GM21786 (cell line): ENCODE measurements around the gene PKNOX2.

ENCODE experiments used
- ATAC-seq: cut with Tn5 transposase; IDR thresholded peaks from one replicate; pipeline ENCODE4 v1.9.1; 2021; ENCODE audit not compliant: unreplicated experiment

Gene PKNOX2

DNA sequence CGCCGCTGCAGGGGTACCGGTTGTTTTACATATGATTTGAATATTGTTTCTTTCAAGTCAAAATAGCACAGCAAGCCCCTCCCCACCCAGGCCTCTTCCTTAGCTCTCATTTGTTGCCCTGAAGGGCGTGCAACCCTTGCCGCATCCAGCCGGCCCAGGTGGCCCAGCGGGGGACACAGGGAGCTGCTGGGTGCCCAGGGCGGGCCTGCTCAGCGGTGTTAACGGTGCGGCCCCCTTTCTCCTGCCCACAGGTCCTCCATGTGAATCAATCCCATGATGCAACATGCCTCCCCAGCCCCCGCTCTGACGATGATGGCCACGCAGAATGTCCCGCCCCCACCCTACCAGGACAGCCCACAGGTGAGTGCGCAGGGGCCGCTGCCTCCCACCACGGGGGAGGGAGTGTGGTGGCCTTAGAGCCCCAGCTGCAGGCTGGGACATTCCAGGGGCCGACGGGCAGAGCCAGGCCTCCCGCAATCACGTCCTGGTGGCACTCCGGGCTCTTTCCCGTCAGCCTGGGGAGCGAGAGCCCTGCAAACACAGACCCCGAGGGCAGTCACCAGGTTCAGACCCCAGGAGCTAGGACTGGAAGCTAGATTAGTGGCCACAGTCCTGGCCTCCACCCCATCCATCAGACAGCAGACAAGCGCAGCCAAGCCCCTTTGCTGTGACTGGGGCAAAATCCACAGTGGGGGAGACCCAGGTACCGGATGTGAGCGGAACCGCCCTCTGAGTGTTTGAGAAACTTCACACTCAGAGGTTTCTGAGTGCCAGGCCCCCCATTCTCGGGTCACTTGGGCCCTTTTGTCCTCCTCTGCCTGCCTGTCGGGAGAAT lies 186.7 kb downstream of the PKNOX2 start:
- no peak for ATAC-seq

DNA sequence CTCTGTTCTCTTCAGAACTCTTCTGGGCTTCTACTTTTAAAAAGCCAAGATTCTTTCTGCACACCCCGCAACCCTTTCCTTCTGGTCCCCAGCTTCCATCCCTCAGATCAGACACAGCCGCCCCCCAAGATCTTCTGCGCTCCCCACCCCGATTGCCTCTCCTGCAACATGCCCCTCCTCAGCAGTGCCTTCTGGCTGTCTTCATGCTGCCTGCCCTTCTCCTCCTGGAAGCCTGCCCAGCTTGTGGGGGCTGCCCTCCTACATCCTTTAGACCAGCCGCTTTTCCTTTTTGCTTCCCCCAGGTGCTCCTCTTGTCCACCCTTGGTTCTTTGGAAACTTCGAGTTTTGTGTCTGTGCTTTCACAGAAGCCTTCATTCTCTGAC lies 187.3 kb downstream of the PKNOX2 start:
- no peak for ATAC-seq

DNA sequence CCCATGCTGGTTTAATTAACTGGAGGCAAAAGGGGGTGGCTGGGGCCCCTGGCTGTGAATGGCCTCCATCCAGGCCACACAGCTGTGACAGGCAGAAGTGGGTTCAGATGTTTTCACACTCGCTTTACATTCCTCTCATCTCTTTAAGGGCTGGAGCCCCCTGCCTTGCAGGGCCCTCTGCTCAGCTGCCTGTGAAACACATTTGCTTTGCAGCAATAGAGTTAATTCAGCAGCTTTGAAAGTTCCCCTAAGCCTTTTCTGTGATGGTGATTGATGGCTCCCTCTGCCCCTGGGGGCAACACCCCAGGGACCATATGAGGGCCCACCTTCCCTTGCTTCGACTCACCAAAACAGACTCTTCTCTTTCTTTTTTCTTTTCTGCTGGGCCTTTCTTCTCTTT lies 192.2 kb downstream of the PKNOX2 start:
- no peak for ATAC-seq

DNA sequence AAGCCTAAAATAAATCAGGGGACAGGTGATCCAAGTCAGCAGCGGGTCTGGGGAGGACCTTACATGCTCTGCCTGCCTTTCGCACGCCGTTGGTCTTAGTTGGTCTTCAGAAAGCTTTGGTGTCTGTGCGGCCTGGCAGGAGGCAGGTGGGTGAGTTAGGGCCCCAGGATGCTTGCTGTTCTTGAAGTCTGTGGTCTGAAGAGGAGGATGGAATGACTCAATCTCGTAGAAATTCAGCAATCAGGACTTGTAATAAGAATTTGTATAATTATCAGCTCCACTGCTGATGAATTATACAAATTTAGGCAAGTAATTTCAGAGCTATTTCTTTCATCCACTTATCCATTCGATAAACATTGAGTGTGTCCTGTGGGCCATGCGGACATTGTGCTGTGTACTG lies 193.0 kb downstream of the PKNOX2 start:
- no peak for ATAC-seq

DNA sequence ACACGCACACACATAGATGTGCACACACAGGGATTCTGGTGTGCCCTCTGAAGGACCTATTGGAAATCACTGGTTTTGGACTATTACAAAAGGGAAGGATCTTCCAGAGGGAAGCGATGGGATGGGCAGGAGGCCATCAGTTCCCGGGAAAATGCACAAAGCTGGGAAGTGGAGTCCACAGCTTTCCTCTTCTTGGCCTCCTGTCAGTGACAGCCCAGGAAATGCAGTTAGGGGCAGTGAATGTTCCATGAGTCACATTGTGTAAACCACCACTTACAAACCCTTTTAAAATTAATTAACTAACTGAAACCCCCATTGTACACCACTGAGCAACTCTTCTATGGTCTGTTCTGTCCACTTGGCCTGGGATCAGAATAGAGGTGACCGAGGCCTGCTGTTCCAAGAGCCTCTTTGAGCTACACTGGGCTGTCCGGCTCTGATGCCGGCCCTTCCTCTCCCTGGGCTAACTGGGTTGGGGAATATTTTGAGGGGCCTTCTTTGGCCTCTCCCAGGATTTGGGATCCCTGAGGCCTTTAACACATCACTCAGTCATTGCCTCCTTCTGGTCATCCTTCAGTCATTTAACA lies 193.8 kb downstream of the PKNOX2 start:
- ATAC-seq, result no peak

DNA sequence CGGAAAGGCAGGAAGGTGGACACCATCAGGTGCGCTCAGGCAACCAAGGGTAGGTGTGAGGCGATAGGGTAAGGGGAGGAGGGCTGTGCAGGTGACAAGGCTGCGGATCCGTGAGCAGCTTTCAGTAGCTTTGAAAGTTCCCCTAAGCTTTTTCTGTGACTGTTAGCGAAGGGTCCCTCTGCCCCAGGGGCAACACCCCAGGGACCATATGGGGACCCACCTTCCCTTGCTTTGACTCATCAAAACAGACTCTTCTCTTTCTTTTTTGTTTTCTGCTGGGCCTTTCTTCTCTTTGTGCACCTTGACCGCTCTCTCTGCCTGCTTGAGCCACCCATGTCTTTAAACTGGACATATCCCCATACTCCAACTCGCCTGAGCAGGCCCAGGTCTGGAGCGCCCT lies 194.6 kb downstream of the PKNOX2 start:
- no peak for ATAC-seq

DNA sequence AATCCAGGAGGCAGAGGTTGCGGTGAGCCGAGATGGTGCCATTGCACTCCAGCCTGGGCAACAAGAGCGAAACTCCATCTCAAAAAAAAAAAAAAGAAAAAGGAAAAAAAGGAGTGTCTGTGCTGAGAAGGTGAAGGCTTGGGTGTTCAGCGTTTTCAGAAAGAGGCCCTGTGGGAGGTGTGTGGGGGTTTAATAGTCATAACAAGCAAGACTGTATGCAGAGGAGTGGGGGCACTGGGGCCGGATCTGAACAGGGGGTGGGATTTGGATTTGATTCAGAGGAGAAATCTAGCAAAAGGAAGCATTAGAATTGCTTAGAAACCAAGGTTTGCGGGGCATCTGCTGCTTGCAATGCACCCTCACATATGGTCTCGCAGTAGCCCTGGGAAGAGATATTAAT lies 195.5 kb downstream of the PKNOX2 start:
- no peak for ATAC-seq

DNA sequence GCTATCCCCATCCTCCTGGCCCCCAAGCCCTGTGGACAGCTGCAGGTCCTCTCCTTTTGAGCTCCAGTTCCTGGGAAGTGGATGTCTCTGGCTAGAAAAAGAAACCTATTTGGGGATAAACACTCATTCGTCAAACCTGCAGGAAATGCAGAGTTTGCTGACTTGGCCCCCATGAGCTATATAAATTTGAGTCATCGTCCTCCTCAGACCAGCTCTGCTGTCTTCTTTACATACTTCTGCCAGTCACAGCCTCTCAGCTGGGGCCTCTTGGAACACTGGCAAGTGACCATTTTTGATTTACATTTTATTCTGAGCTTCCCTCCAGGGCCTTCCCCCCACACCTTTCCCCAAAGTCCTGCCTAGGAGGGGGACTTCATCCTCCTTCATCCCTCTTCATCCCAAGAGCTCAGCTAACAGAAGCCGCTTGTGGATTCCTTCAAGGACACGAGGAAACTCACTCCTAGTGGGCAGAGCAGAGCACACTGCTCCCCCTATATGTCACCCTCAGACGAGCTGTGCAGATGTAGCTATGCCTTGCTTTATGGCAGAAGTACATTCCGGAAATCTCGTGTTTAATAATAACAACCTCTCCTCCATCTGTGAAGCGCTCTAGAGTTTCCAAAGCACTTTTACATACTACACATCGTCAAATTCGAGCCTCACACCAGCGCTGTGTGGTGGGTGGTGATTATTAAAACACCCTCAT lies 199.7 kb downstream of the PKNOX2 start:
- no peak for ATAC-seq

DNA sequence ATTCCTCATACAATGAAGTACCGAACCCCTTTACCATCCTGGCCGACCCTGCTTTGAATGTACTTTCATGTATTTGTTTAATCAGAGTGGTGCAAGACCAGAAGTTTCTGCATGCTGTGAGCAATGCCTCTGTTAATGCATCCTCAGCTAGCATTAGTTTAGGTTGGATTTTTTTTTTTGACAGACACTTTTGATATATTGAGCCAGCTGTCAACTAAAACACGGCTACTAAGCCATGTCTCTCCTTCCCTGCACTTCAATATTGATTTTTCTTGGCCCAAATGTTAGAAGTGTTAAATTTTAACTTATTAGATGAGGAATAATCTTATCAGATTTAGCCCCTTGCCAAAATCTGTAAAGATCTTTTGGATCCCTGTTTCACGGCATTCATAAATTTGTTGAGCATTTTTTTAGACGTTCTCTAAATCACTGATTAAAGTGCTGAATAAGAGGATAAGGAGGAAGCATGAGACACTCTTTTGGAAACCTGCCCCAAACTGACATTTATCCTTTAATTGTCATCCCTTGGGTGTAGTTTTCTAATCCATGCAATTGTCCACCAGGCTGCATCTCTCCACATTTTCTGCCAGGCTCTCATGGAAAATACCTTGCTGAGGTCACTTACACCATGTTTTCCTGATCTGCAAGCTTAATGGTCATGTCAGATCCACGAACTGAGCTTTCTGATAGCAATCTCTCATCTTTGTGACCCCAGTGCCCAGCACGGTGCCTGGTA lies 200.8 kb downstream of the PKNOX2 start:
- ATAC-seq, result no peak

DNA sequence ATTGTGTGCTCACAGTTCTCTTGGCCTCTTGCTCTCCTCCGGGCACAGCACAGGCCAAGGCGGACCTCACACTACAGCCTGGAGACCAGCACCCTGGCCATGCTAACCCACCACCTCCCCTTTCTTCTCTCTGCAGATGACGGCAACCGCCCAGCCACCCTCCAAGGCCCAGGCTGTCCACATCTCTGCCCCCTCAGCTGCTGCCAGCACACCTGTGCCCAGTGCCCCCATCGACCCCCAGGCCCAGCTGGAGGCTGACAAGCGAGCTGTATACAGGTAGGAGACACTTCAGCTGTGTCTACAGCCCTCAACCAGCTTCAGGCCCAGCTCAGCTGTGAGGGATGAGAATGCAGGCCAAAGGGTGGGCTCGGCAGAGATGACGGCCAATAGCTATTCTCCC lies 203.2 kb downstream of the PKNOX2 start:
- ATAC-seq, result no peak

DNA sequence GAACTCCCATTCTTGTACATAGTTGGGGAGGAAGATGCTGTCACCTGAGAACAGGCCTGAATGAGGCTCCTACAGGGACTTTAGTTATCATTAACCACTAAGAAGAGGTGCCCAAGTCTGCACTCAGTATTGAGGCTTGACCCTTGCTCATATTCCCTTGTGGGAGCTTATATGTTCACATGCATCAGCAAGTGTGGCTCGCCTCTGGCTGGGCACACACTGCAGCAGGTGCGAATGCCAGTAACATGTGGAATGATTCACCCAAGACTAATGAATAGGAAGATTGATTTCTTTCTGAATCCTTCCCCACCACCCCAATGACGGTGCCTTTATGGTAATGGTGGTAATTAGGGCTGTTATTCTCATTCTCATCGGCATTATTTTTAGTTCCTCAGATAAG lies 204.2 kb downstream of the PKNOX2 start:
- ATAC-seq, result no peak

DNA sequence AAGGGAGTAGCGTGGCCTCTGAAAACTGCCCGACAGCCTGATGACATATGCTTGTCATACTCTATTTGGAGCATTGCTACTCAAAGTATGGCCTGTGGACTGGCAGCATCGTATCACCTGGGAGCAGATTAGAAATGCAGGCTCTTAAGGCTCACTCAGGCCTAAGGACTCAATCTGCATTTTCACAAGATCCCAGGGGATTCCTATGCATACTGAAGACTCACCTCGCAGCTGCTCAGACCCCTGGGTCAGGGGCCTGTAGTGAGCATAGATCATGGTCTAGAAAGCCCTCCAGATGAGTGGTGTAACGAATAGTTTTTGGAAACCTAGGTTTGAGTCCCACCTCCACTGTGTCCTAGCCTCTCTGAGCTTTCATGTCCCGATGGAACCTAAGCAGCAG lies 205.3 kb downstream of the PKNOX2 start:
- no peak for ATAC-seq

DNA sequence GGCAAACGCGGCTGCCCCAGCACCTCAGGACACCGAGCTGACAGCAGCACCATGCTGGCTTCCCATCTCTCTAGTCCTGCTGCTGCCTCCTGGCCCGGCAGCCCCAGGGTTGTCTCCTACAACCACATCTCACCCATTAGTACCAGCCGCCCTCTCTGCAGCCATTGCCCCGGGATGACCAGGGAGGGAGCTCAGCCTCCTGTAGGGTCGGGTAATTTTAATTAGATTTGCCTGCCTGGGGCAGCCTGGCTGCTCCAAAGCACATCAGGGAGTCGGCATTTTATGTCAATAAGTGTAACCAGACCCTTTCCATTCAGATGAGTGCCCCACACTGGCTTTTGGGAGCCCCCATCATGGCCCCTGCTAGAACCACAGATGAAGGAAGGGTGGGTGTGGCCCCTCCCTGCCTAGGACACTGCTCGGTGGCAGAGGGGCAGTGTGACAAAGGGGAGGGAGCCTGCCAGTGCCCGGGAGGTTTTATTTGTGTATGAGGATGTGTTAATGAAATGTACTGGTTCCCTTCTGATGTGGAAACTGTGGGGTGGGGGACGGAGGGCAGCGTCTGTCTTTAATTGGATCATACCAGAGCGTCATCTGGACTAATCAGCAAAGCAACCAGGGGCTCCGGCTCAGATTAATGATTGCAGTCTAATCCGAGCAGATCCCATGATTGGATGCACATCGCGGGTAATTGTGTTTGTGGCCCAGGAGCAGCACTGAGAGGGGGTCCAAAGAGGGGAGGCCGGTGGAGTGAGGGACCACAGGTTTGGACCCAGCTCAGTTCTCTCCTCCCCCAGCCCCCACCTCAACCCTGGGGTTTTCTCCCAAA lies 206.2 kb downstream of the PKNOX2 start:
- ATAC-seq, result no peak

DNA sequence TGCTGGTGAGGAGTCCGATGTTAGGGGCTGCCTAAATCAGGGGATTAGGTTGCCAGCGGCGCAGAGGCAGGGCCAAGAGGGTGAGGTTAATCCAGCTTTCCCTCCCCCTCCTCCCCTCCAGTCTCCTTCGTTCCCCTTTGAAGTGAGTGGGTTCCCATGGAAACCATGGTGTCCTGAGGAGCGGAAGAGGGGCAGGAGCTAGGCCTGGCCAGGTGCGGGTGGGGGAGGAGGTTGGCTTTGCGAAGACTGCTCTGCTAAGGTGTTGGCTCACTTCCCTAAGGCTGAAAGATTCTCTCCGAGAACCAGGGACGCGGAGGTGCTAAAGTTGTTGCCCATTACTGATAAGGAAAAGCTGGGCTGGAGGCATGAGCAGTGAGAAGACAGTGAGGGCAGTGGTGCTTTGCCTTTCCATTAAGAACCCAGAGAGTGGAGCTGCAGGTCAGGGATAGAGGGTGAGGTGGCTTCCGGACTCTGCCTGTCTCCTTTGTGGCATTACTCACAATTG lies 206.9 kb downstream of the PKNOX2 start:
- no peak for ATAC-seq

DNA sequence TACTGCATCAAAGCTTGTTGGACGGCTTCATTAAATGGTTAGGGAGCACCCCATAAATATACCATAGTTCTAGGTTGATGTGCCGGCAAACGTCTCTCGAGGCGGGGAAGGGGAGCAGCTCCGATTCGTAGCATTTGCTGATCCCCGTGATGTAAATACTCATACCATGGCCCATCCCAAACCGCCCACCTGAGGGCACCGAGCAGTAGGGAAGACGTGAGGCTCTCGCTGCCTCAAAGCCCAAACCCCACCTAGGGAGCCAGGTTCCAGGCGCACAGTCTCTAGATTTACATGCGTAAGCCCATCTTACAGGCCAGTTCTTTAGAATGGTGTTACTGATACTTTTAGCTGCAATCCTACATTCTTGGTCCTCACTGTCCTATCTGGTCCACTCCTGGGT lies 207.5 kb downstream of the PKNOX2 start:
- ATAC-seq, result no peak

DNA sequence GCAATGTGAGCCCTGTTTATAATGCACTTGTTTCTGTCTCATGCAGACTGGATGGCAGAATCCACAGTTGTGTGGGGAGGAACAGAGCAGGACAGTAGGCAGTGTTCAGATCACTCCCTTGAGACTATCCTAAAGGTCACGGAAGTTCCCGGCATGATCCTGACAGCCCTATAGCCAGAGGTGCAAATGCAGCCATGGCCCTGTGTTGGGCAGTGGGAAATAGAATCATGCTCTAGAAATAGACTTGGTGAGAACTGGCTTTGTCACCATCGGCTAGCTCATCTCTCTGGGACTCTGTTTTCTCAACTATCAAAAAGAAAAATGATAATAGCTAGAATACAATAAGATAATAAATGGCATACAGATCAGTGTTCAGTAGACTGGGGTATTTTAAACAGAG lies 208.4 kb downstream of the PKNOX2 start:
- no peak for ATAC-seq

DNA sequence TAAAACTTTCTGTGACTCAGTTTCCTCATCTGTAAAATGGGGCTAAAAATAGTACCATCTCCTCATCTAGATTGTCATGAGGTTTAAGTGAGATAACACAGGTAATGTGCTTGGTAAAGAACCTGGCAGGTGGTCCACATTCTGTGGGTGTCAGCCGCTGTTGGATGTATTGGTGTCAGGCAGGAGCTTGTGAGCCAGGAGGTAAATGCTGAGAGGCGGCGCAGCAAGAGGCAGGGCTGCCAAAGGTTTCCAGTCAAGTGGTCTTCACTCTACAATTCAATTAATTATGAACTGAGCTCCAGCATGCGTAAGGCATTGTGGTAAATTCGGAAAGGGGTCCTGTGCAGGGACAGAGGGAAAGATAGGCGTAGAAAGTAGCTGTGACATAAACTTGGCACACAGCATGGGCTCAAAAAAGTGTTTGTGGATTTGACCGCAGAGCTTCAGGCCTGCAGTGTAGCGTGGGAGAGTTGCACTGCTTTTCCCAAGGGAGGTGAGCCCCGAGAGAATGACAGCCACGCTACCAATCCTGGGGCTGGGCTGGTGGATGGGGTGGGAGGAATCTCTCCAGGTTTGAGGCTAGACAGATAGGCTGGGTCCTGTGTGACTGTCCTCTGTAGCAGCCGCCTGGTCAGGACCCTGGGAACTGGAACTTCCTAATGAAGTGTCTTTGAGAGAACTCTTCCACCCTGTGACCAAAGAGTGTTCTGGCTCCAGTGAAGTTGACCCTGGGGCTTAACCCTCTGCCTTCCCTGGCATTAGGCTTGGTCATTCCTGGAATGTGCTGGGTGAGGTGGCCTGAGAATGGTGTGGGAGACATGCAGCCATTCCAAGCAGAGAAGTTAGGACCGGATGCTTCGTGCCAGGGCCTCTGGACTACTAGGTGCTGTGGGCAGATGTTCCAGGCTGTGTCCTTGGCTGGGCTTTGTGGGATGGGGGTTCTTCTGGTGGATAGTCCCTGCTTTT lies 209.2 kb downstream of the PKNOX2 start:
- no peak for ATAC-seq

DNA sequence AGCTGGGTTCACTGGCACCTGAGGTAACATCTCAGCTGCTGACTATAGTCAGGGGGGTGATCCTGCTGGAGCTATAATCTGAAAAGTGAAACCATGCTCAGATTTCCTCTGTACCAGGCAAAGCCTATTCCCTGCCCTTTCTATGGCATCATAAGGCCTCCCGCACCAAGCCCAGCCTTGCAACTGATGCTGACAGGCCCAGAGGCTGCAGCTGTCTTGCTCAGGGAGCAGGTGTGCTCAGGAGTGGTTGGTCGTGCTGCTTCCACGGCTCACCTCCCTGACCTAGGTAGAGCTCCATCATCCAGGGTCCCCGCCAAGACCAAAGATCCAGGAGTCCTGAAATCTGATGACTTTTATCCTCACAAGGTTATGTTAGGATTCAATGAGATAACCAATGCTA lies 209.8 kb downstream of the PKNOX2 start:
- ATAC-seq, result no peak

DNA sequence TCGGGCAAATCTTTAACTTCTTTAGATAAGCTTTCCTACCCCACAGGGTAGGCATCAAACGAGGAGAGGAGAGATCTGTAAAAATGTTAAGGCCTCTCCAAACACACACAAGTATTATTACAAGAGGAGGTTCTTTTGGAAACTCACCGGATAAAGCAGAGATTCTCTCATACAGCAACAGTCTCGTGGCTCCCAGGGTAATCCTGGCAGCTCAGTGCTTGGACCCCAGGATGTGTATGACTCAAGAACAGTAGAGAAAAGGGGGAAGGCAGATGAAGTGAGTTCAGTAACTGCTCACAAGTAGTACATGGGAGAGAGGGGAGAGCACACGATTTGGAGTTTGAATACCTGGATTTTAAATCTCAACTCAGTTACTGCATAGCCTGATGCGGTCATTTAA lies 210.6 kb downstream of the PKNOX2 start:
- no peak for ATAC-seq
